Posterior cingulate gyrus (tissue), 11 donors: Measurements from ENCODE around the gene CREB1.
"Not testable (repeated sequence)": the region's sequence is repeated elsewhere in the genome, so short reads cannot be mapped to it uniquely, and the experiment has no call there.

Experiments
- DNase-seq, 10 donors: peaks; one replicate each; pipeline versions ENCODE4 v3.0.0 to v3.0.0-alpha.2; 2020 to 2021; ENCODE audit warnings: mixed read lengths in 3 of 10
- intact Hi-C: fragments of 100-400 bp; cut with DNase I; formaldehyde crosslinking; loops from one replicate; pipeline ENCODE4 v1.15.1; 2023

CREB1 gene

GRCh38 chr2:207640661-207641060 lies 110.9 kb downstream of the CREB1 start:
- no peak for DNase-seq
- intact Hi-C loops, result no loop called here

- intact Hi-C loops, result no loop called here
- no peak for DNase-seq
Observed at GRCh38 chr2:207643892-207644291, 114.1 kb downstream of the CREB1 start.

DNA sequence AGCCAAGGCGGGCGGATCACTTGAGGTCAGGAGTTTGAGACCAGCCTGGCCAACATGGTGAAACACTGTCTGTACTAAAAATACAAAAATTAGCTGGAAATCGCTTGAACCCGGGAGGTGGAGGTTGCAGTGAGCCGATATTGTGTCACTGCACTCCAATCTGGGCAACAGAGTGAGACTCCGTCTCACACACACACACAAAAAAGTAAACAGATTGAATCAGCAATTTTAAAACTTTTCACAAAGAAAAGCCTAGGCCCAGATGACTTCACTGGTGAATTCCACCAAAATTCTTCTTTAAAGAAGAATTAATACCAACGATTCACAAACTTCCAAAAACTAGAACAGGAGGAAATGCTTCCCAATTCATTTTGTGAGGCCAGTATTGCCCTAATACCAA lies 116.8 kb downstream of the CREB1 start:
- intact Hi-C loops, result not testable (repeated sequence)

More for the DNA sequence above, 116.8 kb downstream of the CREB1 start:
- not testable (repeated sequence) for DNase-seq
